Natural killer cell (primary cell): ENCODE results near the gene LAPTM5. TPM values are rescaled to one million over a fixed set of nuclear protein-coding genes. Genes with fewer than 3 reads are reported as not detected.
"Not testable (repeated sequence)": the region's sequence is repeated elsewhere in the genome, so short reads cannot be mapped to it uniquely, and the experiment has no call there.

Experiments used
- ATAC-seq, 3 donors: fragments of 150-1000 bp in 2 of 3; fragments of 200-7000 bp in 1 of 3; cut with Tn5 transposase; 1 replicate in 1 of 3; 2 replicates in 2 of 3; pipeline ENCODE4 v1.10.0; 2021; ENCODE audit warnings: mild to moderate bottlenecking in 2 of 3, moderate library complexity in 2 of 3
- DNase-seq, 2 donors: peaks; one replicate each; pipeline versions ENCODE4 v3.0.0 to v3.0.0-alpha.2; 2013 to 2021; ENCODE audit warnings: mixed read lengths in 1 of 2
- H3K27ac ChIP-seq: one replicate; pipeline ENCODE4 v1.5.1; 2013; ENCODE audit warnings: mild to moderate bottlenecking, low read length
- H3K27me3 ChIP-seq: one replicate; pipeline ENCODE4 v1.6.1; 2013; ENCODE audit warnings: low read length; ENCODE audit not compliant: control insufficient read depth, insufficient read depth
- H3K36me3 ChIP-seq: one replicate; pipeline ENCODE4 v1.6.1; 2013; ENCODE audit warnings: low read length; ENCODE audit not compliant: control insufficient read depth, insufficient read depth
- H3K4me1 ChIP-seq: one replicate; pipeline ENCODE4 v1.6.1; 2013; ENCODE audit warnings: low read length; ENCODE audit not compliant: control insufficient read depth, insufficient read depth
- H3K4me3 ChIP-seq: one replicate; pipeline ENCODE4 v1.5.1; 2013; ENCODE audit warnings: low read length
- H3K9me3 ChIP-seq: one replicate; pipeline ENCODE4 v1.6.1; 2013; ENCODE audit warnings: low read length; ENCODE audit not compliant: control insufficient read depth, insufficient read depth
- H3K27ac Mint-ChIP-seq, 2 donors: one replicate each; pipeline ENCODE4 v1.8.0; 2022; ENCODE audit warnings: mild to moderate bottlenecking in 2 of 2, mixed read lengths in 2 of 2, moderate library complexity in 1 of 2
- H3K27me3 Mint-ChIP-seq, 2 donors: one replicate each; pipeline ENCODE4 v1.8.0; 2022; ENCODE audit warnings: low read depth in 2 of 2, mixed read lengths in 2 of 2
- H3K36me3 Mint-ChIP-seq: one replicate; pipeline ENCODE4 v1.8.0; 2022; ENCODE audit warnings: mixed read lengths
- H3K4me1 Mint-ChIP-seq, 2 donors: one replicate each; pipeline ENCODE4 v1.8.0; 2022; ENCODE audit warnings: mixed read lengths in 2 of 2
- H3K4me3 Mint-ChIP-seq: one replicate; pipeline ENCODE4 v1.8.0; 2022; ENCODE audit warnings: mild to moderate bottlenecking, moderate library complexity, mixed read lengths
- H3K9me3 Mint-ChIP-seq, 2 donors: one replicate each; pipeline ENCODE4 v1.8.0; 2022; ENCODE audit warnings: mixed read lengths in 2 of 2
- CTCF ChIP-seq: fragments of 200-600 bp; IDR thresholded peaks from one replicate; pipeline ENCODE4 v1.8.0; 2022; ENCODE audit warnings: antibody characterized with exemption
- WGBS: methylation state at CpG from one replicate; pipeline ENCODE4 v1.1.7; 2013; ENCODE audit warnings: missing lambda C conversion rate; ENCODE audit not compliant: insufficient coverage; 5-methylcytosine and 5-hydroxymethylcytosine counted together
- intact Hi-C: fragments of 100-400 bp; cut with micrococcal nuclease; formaldehyde crosslinking; loops from one replicate; pipeline ENCODE4 v1.14.2; 2022
- total RNA-seq, 4 donors: library from RNA; stranded (reverse); fragments of 120-200 nt in 1 of 4; gene quantifications; one replicate each; pipeline versions ENCODE4 v1.2.3 to v1.2.4, GENCODE V29; 2013 to 2022

Gene LAPTM5
- total RNA-seq, 3 donors from 2014 or later (not counting 1 experiment from before 2014, with no cell fraction given): 520 to 674 (median 533) TPM

- Histone ChIP-seq H3K9me3 (no peaks in the 10 kb centered on the region), H3K36me3 (no peaks in the 10 kb centered on the region), H3K4me3 (no peak overlapping the region), H3K27me3 (no peaks in the 10 kb centered on the region), H3K4me1 (peaks cover 5% of the 10 kb centered on the region), H3K27ac (no peak overlapping the region)
- Mint-ChIP-seq H3K4me3 (no peak overlapping the region), H3K9me3 (no peaks in the 10 kb centered on the region), H3K27me3 (peaks cover 0 to 3% of the 10 kb centered on the region in 2 donors), H3K4me1 (peaks cover 0 to 12% of the 10 kb centered on the region in 2 donors), H3K27ac (no peak overlapping the region), H3K36me3 (no peaks in the 10 kb centered on the region)
- intact Hi-C loops: no loop called here
- no peak for DNase-seq
- peak in 1 of 3 donors; percentile 82 for ATAC-seq
- TF ChIP-seq CTCF: no peak
- WGBS: 79% methylated on average over 20 of the region's 20 CpGs
These were observed 11.5 kb upstream of the LAPTM5 start for GRCh38 chr1:30768830-30769718.

GRCh38 chr1:30768159-30768829, 10.7 kb upstream of the LAPTM5 start:
- Histone ChIP-seq H3K9me3 (no peaks in the 10 kb centered on the region), H3K4me3 (no peak overlapping the region), H3K27ac (no peak overlapping the region), H3K27me3 (no peaks in the 10 kb centered on the region), H3K36me3 (no peaks in the 10 kb centered on the region), H3K4me1 (peaks cover 6% of the 10 kb centered on the region)
- H3K4me3 Mint-ChIP-seq: no peak overlapping the region
- no peak overlapping the region for H3K27ac Mint-ChIP-seq
- H3K27me3 Mint-ChIP-seq: no peaks in the 10 kb centered on the region
- TF ChIP-seq CTCF: no peak
- ATAC-seq (no peak), DNase-seq (no peak)
- no peaks in the 10 kb centered on the region for H3K36me3 Mint-ChIP-seq
- intact Hi-C loops: no loop called here
- 85% methylated on average over 8 of the region's 9 CpGs for WGBS
- no peaks in the 10 kb centered on the region for H3K9me3 Mint-ChIP-seq
- H3K4me1 Mint-ChIP-seq: peaks cover 0 to 8% of the 10 kb centered on the region in 2 donors

GRCh38 chr1:30766948-30767347, 9.4 kb upstream of the LAPTM5 start:
- H3K4me3 ChIP-seq, H3K36me3 Mint-ChIP-seq, H3K9me3 ChIP-seq, DNase-seq, intact Hi-C loops, H3K4me3 Mint-ChIP-seq, H3K9me3 Mint-ChIP-seq, H3K27me3 Mint-ChIP-seq, H3K27ac Mint-ChIP-seq, H3K36me3 ChIP-seq, H3K4me1 Mint-ChIP-seq, ATAC-seq, H3K27me3 ChIP-seq, H3K27ac ChIP-seq: not testable (repeated sequence)
- 97% methylated on average over 8 of the region's 8 CpGs for WGBS
- H3K4me1 ChIP-seq: peaks cover 16% of the 10 kb centered on the region
